Erythroblast (primary cell): ENCODE measurements around the gene RIMBP3C.
"Not testable (repeated sequence)": the region's sequence is repeated elsewhere in the genome, so short reads cannot be mapped to it uniquely, and the experiment has no call there.

Experiments
- DNase-seq, 2 experiments: peaks; one replicate each; lab custom pipeline; 2025; lab: John Stamatoyannopoulos, UW
- GATA1 ChIP-seq: IDR thresholded peaks from 2 replicates; pipeline ENCODE4 v1.6.1; 2011; ENCODE audit warnings: low read depth, mild to moderate bottlenecking, control low read depth, low read length, moderate library complexity
- POLR2A ChIP-seq: IDR thresholded peaks from 2 replicates; pipeline ENCODE4 v1.6.1; 2011; ENCODE audit warnings: mild to moderate bottlenecking, low read length

Gene RIMBP3C

DNA sequence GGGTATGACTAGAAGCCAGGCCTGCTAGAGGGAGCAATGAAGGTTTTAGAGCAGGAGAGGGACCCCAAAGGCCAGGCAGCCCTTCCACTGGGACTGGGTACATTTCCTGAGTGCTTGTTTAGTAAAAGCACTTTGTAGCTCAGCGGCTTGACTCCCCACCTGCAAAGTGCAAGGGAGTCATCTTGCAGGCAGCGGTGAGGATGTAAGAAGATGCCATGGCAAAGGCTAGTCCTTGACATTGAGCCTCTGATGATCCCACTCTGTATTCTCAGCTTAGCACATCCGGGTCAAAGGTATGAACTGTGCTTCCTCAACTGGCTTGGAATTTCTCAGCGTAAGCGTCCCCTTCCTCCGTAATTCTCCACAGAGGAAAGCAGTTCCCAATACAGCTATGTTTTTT lies 13.2 kb upstream of the RIMBP3C start:
- TF ChIP-seq GATA1 (no peak), POLR2A (no peak)
- DNase-seq = no peak

DNA sequence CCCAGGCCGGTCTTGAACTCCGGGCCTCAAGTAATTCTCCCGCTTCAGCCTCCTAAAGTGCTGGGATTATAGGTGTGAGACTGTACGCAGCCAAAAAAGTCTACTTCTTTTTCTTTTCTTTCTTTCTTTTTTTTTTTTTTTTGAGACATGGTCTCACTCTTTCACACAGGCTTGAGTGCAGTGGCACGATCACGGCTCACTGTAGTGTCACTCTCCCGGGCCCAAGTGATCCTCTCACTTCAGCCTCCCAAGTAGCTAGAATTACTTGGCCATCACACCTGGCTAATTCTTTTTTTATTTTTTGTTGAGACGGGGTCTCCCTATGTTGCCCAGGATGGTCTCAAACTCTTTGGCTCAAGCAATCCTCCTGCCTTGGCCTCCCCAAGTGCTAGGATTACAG lies 12.7 kb upstream of the RIMBP3C start:
- TF ChIP-seq GATA1 (no peak), POLR2A (no peak)

DNA sequence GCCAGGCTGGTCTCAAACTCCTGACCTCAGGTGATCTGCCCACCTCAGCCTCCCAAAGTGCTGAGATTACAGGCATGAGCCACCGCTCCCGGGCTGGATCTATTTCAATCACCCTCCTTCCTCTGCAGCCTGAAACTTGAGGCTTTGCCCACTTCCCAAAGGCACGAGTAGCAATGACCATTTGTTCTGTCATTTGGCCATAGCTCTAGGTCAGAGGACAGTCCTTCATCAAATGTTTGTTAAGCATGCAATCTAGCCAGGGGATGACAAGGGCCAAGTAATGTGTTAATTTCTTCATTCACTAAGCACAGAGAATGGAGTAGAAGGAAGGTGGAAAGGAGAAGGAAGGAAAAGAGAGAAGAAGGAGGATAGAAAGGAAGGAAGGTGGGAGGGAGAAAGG lies 9.4 kb upstream of the RIMBP3C start:
- DNase-seq = not testable (repeated sequence)

More for the DNA sequence above, 12.7 kb upstream of the RIMBP3C start:
- no peak for DNase-seq

- DNase-seq = not testable (repeated sequence)
These were observed 8.3 kb upstream of the RIMBP3C start for GRCh38 chr22:21559345-21560125.

DNA sequence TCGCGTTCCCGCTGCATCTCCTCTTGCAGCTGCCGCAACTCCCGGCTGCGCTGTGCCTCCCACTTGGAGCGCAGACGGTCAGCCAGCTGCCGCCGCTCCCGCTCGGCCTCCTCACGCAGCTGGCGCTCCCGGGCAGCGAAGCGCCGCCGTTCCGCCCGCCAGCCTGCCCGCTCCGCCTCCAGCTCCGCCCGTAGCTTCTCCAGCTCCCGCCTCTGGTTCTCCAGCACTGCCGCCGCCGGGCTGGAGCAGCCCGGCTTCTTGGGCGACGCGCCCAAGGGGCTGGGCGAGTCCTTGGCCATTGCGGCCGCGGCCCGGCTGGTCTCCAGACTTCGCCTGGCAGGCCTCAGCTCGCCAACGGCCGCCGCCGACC lies 598 bp downstream of the RIMBP3C start:
- DNase-seq = not testable (repeated sequence)

DNA sequence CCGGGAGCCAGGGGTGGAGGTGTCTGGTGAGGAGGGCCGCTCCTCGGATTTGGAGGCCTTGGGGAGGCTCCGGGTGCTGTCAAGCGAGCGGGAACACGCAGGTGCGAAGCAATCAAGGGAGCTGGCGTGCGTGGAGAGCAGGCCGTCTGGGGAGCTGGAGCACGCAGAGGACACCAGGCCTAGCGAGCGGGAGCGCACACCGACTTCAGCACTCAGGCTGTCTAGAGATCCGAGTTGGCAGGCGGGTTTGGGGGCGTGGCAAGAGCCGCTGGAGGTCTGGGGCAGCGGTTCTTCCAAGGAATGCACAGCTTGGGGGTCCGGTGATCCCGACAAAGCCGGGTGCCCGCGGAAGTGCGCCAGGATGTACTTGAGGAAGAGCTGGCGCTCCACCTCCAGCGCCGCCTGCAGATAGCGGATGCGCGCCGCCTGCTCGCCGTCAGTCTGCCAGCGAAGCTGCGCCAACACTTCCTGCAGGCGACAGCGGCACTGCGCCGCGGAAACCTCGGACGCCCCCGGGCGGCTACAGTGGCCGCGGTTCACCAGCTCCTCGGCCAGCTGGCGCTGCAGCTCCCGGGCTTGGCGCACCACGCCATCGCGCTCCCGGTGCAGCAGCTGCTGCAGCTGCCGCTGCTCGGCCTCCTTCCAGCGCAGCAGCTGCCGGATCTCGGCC lies 1.1 kb downstream of the RIMBP3C start:
- DNase-seq = not testable (repeated sequence)

- DNase-seq = not testable (repeated sequence)
These were observed 1.7 kb downstream of the RIMBP3C start for GRCh38 chr22:21549558-21549957.

- DNase-seq = not testable (repeated sequence)
These were observed 6.6 kb downstream of the RIMBP3C start for GRCh38 chr22:21544432-21545322.

GRCh38 chr22:21539862-21540261 lies 11.4 kb downstream of the RIMBP3C start:
- DNase-seq = not testable (repeated sequence)

DNA sequence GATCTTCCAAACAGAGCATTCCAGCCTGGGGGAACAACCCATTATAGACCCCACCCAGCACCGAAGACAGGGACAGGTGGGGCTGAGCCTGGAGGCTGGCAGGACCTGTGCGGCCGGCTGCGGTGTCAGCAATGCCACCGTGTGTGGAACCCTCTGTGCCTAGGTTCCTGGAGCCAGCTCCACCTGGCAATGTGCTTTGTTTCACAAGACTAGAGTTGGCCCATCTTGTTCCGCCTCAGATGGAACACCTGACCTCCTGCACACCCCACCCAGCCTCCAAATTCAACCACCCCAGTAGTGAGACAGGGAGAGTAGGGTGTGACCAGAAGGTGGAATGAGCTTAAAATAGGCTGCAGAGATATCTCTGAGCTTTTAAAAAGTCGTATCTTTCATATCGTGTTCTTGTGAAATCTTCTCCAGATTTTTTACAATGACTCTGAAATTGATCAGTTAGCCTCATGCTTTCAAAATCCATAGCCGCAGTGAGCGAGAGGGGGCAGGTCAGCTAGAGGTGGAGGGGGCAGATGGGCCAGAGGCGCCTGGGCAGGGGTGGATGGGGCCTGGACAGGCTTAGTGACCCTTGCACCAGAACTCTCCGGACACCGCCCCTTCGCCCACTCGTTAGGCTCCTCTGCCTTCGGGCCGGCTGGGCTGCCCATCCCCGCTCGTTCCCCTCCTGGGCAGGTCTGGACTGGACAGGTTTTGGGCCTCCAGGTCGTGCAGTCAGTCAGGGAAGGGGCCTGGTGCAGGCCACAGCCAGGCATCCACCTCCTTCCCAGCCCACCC lies 18.2 kb downstream of the RIMBP3C start:
- not testable (repeated sequence) for DNase-seq

DNA sequence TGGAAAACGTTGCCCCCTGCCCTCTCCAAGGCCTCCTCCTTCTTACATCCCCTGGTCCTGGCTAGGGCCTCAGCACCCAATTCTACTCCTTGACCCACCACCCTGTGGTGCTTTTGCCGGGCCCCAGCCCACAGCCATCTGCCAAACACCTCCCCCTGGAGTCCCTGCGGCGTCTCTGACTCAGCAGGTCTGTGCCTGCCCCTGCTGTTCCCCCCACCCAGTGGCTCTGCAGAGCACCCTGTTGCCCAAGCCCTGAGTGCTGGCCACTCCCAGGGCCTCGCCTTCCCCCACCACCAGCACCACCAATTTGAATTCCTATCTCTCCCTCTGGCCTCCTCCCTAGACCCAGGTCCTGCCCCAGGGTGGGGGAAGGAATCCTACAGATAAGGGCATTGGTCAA lies 19.7 kb downstream of the RIMBP3C start:
- DNase-seq = not testable (repeated sequence)

- DNase-seq = not testable (repeated sequence)
These were observed 24.4 kb downstream of the RIMBP3C start for GRCh38 chr22:21526705-21527500.

DNA sequence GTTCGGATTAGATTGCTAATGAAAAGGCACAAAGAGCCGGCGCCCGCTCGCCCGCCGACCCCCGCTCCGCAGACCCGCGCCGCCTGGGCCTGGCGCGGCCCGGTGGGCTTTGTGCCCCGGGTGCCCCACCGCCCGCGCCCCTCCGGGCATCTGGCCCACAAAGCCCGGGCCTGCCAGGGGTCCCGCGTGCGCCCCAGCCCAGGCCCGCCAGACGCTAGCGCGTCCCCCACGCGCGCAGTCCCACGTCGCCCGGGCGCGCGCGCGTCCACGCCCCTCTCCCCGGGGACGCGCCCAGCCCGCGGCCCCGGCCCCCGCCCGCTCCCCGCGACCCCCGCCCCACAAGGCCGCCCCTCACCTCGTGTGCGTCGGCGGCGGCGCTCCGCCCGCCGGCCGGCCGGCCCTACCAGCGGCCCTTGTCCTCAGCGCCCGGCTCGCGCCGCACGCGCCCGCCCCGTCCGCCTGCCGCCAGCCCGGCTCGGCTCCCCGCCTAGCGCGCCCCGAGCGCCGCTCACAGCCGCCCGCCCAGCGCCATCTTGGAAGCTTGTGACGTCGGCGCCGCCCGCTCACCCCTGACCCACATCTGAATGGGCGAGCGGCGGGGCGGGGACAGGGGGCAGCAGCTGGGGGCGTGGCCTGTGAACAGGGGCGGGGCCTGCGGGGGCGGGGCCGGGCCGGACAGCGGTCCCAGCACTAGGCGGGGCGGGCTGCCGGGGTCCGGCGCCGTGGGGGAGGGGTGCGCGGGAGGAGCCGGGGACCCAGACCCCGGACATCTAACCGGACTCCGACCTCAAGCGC lies 34.1 kb downstream of the RIMBP3C start:
- not testable (repeated sequence) for DNase-seq

- not testable (repeated sequence) for DNase-seq
These were observed 34.7 kb downstream of the RIMBP3C start for GRCh38 chr22:21516522-21516921.

- not testable (repeated sequence) for DNase-seq
These were observed 36.0 kb downstream of the RIMBP3C start for GRCh38 chr22:21515234-21515633.

DNA sequence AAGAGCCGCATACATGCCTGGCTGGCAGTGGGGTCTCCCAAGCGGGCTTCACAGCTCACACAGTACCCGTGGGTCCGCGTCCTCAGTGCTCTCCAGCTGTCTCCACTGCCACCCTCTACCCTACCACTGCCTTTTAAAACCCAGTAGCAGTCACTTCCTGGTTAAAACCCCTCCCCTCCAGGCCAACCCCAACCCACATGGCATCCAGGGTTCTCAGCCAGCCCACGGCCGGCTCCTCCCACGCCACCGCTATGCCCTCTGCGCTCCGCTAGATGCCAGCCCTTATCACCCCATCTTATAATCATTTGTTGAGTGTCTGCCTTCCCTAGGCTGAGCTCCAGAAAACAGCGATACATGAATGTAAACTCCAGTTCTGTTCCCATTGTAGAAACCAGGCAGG lies 37.1 kb downstream of the RIMBP3C start:
- not testable (repeated sequence) for DNase-seq

GRCh38 chr22:21512022-21512421 lies 39.2 kb downstream of the RIMBP3C start:
- not testable (repeated sequence) for DNase-seq

DNA sequence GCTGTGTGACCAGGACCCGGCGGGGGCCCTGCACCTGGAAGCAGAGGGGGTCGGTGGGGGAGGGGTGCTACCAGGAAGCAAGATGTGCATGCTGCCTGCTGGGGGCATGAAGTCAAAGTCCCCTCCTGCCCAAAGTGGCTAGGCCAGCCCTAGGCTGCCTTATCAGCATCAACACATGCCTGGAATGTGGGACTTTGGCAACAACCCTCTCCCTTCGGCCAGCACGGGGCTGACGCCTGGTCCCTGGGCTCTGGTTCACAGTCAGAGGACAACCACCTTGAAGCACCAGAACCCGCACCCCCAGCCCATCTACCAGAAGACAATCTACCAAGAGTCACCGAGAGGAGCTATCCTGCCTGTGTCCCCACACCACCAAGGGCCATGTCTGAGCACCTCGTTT lies 40.9 kb downstream of the RIMBP3C start:
- not testable (repeated sequence) for DNase-seq
